Activated T-cell treated with anti-CD3 and anti-CD28 coated beads for 4 hours (primary cell): Measurements from ENCODE around the gene HPS4.

Source experiments
- DNase-seq: peaks from one replicate; pipeline ENCODE4 v3.0.0-alpha.2; 2020

The HPS4 gene

DNA sequence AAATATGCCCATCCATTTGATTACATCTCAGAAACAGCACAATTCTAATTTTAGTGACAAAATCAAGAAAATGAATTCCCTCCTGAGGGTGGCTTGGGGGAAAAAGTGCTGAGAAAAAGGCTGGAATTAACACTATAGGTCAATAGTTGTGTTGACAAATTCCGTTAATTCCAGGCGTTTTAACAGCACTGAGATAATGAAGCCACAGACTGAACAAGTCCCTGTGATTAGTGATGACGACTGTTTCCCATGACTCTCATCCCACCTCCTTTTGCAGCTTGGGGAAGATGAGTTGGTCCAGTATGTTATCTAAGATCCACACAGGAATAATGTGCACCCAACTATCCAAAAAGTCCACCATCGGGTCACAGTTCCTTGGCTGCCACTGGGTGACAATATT lies 12.9 kb upstream of the HPS4 start:
- no peak for DNase-seq

DNA sequence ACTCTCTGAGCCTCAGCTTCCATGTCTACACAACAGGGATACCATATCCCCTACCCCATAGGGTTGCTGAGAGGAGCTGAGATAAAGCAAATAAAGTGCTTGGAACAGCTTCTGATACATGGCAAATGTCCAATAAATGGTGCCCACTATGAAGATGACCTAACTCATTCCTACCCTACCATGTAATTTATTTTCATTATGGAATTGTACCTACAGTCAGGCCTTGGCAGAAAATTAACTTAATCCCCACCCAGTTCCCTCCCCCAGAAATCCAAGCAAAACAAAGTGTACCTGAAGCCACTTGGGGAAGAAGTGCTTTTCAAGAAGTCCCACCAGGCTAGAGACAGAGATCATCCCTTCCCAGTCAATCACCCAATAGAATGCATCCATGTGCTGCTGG lies 10.9 kb upstream of the HPS4 start:
- DNase-seq: no peak

DNA sequence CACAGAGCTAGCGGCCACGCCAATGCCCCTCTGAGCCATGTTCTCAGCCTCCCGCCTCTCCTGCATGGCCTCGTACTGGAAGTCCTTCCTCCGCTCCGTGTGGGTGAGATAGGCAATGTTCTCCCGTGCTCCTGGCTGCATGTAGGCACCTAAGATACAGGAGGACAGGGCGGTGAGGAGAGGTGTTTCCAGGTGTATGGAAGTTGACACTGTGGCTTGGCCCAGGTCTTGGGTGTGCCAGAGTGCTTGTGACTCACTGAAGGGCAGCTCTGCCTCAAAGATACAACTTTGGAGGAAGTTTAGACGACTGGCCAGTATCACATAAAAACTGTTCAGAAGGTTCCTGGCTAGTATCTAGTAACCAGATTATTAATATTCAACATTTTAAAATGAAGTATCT lies 8.6 kb upstream of the HPS4 start:
- DNase-seq: no peak

DNA sequence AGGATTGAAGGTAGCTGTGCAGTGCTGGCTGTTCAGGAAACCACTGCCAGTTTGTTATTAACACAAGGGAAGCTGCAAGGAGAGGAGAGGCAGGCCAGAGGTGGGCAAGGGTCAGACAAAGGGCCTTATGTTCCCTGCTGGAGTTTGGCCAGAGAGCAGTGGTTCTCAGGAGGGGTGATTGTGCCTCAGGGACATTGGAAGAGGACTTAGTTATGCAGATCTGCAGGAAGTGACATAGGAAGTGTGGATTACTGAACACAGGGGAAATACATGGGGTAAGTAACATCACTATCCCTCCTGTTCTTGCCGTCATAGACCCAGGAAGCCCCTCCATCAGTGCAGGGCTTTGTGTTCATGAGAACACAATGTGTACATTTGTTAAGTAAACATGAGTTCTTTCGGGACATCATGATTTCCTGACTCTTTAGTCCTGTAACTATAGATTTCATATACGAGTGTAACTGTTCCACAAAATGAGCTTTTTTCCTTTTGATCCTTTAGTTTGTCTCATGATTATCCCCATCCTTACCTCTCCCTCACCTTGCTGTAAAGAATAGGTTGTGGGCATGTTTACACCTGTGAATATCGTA lies 6.0 kb upstream of the HPS4 start:
- no peak for DNase-seq

DNA sequence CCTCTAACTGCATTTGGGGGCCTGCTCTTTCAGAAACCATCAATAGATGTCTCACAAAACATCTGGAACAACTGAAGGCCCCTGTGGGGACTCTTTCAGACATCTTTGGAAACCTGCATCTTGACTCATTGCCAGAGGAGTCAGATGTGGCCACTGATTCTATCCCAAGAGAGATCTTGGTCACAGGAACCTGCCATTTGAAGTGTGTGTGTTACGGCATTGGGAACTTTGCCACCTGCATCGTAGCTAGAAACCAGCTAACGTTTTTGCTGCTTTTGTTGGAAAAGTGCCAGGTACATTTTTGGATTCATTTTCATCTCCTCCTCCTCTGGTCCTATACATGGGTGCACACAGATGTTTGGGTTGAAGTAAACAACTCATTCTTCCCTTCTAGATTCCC lies 4.4 kb upstream of the HPS4 start:
- no peak for DNase-seq

DNA sequence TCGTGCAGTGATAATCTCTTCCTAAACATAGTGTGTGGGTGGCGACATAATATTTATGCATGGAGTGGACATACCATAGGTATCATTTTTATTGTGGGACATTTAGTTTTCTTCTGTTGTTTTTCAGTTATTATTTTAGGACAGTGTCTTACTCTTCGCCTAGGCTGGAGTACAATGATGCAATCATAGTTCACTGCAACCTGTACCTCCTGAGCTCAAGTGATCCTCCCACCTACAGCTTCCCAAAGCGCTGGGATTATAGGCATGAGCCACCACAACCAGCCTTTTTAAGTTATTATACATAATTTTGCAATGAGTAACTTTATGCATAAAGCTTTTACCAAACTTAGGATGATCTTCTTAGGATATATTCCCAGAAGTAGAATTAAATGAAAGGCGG lies 2.8 kb upstream of the HPS4 start:
- DNase-seq: no peak

DNA sequence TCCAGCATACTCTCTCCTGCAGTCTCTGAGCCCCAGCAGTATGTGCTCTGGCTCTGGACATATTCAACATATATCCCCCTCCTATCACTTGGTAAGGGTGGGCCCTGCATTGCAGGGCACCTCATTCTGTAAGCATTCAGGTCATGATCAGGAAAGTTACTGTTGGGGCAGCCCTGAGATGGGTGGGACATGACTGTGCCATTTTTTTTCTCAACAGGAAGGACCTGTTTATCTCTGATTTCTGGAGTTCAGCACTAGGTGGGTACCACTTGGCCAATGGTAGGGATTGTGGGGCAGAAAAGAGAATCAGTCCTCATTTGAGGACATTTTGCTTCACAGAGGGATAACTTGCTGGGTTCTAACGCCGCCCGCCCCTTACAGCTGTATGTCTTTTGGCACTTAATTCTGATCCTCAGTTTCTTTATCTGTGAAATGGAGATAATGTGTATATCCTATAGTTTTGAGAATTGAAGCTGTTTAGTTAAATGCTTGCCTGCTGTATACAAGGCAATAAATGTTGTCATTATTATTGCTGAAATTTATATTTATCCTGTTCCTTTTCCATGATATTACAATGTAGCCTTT lies 2.3 kb upstream of the HPS4 start:
- DNase-seq: no peak

DNA sequence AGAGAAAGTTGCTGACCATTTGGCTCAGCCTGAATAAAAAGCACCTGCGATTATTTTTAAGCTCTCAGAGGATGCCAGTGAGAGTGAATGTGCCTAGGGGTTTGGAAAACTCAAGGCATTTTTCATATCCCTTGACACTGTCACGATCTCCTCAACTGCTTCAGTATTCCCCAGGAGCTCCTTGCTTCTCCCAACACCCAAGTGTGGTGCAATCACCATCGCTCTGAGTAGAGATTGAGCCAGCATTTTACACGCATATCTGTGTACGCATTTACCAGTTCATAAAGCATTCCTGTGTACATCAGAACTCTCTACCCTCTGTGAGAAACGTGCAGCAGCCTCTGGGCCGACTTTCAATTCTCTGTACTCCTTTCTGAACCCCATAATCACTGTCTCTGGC lies 1.4 kb upstream of the HPS4 start:
- no peak for DNase-seq

DNA sequence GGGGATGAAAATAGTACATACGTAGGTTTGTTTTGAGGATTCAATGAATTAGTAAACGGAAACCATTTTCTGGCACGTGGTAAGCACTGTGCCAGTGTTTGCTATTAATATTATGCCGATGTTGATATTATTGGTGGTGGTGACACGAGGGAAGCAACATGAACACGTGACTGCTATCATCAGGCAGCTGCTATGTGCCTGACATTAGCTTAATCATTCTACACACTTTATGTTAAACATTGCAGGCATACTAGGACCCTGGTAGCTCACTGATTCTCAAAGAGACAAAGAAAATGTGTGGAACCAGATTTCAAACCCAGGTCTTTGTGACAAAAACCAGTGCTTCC lies 750 bp upstream of the HPS4 start:
- no peak for DNase-seq

DNA sequence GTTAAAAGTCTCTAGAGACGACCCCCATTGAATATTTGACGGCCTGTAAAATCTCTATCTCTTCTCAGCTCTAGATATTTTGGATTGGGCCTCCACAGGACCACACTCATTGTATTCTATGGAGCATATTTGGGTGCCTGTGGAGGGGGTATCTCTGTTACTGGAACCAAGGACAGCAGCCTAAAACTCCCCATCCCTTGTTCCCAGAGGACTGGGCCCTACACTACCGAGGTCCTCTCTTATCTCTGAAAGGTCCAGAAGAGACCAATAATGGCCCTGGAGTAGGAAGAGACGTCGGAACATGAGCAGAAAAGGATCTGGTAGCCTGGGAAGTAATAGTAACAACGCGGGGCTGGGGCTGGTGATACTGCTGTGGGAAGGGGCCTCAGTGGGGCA lies 542 bp downstream of the HPS4 start:
- no peak for DNase-seq

DNA sequence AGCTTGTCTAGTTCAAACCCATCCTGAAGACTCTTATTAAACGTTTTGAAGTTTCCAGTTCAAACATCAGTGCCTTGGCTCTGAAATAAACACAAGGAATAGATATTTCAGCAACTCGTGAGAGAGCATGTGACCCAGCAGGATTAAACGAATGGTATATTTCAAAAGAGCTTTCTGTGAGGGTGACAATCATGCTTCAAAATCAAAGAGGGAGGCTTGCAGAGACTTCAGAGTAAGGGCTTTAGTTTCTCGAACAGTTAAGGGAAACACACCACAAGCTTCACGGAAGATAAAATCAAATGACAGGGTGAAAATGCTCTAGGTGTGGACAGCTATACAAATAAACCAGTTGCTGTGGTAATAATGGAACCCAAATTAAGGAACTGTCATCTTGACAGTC lies 1.4 kb downstream of the HPS4 start:
- no peak for DNase-seq

DNA sequence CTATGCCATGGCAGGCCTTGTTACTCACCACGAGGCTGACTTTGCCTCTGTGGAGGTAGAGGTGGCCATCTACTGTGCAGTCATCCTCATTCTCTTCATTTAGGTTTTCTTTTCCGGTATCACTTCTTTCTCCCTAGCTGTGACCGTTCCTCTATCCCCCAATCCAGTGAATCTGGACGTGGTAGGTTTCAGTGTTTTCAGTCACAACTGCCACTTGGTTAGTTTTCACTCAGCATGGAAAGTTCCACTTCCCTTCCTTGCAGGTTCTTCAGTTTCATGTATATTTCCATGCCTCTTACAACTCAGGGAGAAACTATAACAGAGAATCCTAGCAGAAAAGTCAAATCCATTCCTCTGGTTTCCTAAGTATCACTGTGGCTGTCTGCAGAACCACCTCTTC lies 1.9 kb downstream of the HPS4 start:
- no peak for DNase-seq

DNA sequence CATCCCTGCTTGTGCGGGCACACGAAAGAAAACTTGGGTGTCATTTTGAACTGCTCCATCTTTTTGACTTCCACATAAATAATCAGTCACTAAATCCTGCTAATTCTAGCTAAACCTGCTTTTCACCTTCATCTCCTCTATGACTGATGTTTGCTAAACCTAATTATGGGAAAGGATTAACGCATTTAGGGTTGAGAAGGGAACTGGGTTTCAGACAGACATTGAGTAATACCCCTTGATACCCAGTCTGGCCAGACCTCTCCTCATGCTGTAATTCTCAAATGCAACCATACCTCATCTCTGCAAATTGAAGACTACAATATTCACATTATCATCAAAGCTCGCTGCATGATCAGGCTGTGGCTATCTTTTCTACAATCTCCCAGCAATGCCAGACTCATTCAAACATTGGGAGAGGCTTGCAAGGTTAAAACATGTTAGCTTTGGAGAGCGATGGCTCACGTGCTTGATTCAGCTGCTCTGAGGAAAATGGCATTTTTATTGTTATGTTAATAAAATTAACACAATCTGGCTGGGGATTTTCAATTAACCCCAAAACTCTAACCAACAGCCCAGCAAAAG lies 2.4 kb downstream of the HPS4 start:
- no peak for DNase-seq

DNA sequence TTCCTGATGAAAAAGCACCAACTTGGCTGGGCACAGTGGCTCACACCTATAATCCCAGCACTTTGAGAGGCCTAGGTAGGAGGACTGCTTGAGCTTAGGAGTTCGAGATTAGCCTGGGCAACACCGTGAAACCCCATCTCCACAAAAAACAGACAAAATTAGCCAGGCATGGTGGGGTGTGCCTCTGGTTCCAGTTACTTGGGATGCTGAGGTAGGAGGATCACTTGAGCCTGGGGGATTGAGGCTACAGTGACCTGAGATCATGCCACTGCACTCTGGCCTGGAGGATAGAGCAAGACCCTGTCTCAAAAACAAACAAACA lies 3.0 kb downstream of the HPS4 start:
- no peak for DNase-seq

DNA sequence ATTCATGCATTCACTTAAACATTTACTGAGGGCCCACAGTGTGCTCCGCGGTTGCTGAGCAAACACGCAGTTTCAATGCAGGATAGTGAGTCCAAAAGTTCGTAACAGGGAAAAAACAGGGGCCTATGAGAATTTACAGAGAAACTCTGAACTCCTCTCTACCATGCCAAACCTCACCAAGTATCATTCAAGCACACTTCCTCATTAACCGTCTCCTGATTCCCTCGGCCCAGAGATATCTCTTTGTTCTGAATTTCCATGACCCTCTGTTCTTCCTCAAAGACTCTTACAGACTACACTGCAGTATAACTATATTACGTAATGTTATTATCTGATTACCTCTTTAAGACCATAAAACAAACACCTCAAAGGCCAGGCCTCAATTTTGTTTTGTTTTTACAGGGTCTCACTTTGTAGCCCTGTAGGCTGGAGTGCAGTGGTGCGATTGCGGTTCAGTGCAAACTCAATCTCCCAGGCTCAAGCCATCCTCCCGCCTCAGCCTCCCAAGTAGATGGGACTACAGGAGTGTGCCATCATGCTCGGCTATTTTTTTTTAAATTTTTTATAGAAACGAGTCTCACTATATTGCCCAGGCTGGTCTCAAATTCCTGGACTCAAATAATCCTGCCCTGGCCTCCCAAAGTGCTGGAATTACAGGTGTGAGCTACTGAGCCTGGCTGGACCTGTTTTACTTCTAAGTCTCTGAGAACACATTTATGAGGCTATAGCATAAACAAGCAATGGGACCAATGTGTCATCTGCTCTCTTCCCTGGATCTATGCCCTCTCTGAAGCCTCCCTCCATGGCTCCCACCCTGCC lies 3.6 kb downstream of the HPS4 start:
- no peak for DNase-seq

DNA sequence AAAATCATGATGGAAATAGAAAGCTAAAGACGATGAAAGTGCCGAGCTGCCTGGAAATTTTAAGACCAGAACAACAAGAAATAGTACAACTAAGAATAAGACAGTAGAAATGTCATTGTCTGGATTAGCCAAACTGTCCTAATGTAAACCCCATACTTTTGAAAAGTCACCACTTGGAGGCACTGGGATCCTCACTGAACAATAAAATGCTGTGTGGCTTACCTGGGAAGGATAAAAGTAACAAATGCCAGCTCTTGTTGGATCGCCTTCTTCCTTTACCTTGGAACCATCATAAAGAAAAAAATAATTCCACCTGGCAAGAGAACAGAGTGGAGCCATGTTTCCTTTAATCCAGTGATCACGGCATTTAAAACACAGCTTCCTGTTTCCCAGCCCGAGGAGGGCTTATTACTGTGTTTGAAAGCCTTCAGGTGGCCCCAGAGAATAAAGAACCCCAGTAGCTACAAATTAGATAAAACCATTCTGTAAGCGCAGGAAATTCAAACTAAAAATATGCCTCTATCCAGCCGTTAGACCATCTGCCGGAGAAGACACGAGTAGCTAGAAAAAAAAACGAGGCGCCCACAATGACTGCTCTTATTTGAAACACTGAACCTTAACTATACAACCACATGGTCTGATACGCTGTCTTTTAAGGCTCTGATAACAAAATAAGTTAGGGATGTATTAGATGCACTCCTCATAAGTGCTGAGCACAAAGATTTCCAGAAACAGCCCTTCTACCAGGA lies 4.4 kb downstream of the HPS4 start:
- DNase-seq: no peak

DNA sequence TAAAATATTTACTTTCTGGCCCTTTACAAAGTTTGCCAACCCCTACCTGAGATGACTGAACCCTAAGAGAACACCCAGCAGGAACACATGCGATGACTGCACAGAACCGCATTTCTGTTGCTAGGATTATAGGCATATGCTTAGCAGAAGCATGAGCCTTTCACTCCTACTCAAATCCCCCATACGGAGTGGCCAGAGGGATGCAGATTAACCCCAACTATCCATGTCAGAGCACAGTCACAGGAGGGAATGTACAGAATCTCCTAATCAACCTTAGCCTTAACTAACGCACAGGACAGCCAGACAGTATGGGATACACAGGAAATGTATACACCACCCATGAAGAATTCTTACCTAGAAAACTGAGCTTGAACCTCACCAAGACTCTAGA lies 6.2 kb downstream of the HPS4 start:
- DNase-seq: no peak

DNA sequence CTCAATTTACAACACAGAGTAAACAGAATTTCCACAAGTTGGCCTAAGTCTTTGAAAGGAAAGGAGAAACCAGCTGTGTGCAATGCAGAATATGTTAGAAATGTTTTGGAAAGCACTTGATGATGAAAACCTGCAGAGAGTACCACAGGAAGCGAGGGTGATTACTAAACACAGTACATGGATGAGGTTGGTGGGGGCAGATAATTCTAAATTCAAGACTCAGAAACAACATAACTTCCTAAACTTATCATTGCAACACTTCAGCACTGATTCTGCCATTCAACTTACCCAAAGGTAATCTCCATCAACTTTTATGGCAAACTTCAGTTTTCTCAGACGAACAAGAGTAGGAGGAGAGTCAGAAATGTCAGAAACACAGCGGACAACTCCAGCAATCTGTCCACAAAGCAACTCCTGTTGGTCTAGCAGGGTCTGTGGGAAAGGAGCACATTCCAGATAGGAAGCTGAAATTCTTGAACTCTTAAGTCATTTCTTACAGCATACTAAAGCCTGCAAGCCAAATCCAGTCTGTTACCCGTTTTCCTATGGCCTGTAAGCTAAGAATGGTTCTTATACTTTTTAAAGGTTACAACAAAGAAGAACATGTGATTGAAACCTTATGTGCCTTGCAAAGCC lies 6.8 kb downstream of the HPS4 start:
- no peak for DNase-seq

DNA sequence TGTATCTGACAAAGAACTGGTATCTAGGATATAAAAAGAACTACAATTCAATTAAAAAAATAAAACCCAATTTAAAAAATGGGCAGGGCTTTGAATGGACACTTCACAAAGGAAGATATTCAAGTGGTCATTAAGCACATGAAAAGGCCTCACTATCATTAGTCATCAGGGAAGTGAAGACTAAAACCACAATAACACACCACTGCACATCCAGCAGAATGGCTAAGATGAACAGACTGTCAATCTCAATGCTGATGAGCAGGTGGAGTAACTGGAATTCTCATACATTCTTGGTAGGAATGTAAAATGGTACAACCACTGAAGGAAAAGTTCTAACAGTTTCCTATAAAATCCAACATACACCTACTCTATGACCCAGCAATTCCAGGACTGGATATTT lies 8.9 kb downstream of the HPS4 start:
- no peak for DNase-seq

DNA sequence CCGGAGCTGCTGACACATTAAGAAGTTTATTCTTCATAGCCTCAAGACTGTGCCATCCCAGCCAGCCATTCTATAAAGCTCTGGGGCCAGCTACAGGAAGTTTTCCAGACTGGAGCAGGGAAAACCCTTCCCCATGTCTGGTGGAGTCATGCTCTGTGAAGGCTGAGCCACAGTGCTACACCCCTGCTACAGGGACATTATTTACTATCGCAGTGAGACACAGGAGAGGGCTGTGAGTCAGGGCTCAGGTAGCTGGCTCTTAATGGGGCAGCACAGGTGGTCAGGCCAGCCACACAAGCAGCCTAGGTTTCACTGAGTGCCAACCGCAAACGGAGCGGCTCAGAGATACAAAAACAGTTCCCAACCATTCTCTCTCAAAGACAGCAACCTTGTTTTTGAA lies 12.1 kb downstream of the HPS4 start:
- no peak for DNase-seq

DNA sequence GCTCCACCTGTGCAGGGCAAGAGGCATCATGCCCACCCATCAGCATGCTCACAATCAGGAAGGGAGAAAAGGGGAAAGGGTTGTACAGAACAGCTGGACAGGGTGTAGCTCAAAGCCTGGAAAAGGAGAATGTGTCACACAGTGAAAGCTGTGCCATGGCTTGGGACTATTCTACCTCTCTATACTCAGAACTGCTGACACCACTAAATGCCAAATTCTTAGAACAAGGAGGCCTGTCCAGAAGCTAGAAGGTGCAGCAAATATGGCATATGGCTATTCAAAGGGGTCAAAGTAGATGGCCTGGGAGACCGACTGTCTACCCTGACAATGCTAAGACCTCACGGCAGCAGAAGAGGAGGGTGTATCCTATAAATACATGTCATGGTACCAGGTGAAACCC lies 12.8 kb downstream of the HPS4 start:
- no peak for DNase-seq

DNA sequence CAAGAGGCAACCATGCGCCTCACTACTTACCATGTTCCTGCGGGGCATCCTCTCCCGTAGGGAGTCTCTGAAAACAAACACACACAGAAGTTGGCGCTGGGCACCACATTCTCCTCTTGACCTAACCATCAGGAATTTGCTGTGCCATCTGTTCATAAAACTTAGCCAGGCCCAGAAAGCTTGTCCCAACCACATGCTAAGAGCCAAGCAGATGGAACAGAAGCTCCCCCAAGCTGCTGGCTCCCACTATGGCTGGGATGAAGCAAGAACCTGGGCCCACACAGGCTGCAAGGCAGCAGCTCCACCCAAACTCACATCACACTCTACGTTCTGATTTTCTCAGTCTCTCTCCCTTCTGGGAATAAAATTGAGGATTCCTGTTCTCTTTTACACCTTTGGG lies 17.4 kb downstream of the HPS4 start:
- no peak for DNase-seq

DNA sequence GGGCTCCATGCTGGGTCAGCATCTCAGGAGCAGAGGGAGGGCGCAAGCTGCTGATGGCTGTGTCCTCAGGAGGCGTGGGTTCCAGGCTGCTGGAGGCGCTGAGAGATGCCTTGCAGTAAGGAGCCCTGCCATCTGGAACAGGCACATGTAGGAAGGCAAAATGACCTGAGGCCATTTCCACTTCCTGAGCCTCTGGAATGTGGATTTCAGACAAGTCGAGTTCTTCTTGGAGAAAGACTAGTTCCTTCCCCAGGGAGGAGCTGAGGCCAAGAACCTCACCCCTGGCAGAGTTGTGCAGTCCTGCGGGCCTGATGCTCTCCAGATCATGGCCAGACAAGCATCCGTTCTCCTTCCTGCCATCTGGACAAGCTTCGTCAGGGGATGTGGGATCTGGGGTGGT lies 19.3 kb downstream of the HPS4 start:
- DNase-seq: no peak
